GM23248 (cell line): ENCODE results near the gene EFS. TPM values are rescaled to one million over a fixed set of nuclear protein-coding genes. Genes with fewer than 3 reads are reported as not detected.

ENCODE experiments used
- DNase-seq: peaks from one replicate; pipeline ENCODE4 v3.0.0-alpha.2; 2015
- H2AFZ ChIP-seq: fragments of 200-600 bp; sonication (generic); 2 replicates; pipeline ENCODE4 v1.6.1; 2016; ENCODE audit warnings: antibody characterized with exemption
- H3F3A ChIP-seq: fragments of 200-600 bp; sonication (generic); 2 replicates; pipeline ENCODE4 v1.6.1; 2016; ENCODE audit warnings: mild to moderate bottlenecking, antibody characterized with exemption, mixed run types; ENCODE audit not compliant: insufficient read depth
- H3K27ac ChIP-seq: fragments of 200-600 bp; sonication (generic); 2 replicates; pipeline ENCODE4 v1.5.1; 2016; ENCODE audit warnings: mild to moderate bottlenecking
- H3K27me3 ChIP-seq: fragments of 200-600 bp; sonication (generic); replicated peaks from 2 replicates; pipeline ENCODE4 v1.6.1; 2016; ENCODE audit warnings: mild to moderate bottlenecking; ENCODE audit not compliant: insufficient read depth
- H3K36me3 ChIP-seq: fragments of 200-600 bp; sonication (generic); 2 replicates; pipeline ENCODE4 v1.6.1; 2016; ENCODE audit warnings: low read depth, mild to moderate bottlenecking
- H3K4me1 ChIP-seq: fragments of 200-600 bp; sonication (generic); 2 replicates; pipeline ENCODE4 v1.6.1; 2016; ENCODE audit warnings: mild to moderate bottlenecking; ENCODE audit not compliant: insufficient read depth
- H3K4me2 ChIP-seq: fragments of 200-600 bp; sonication (generic); one replicate; pipeline ENCODE4 v1.6.1; 2016; ENCODE audit warnings: mild to moderate bottlenecking; ENCODE audit not compliant: unreplicated experiment
- H3K4me3 ChIP-seq: fragments of 200-600 bp; sonication (generic); 2 replicates; pipeline ENCODE4 v1.5.1; 2016; ENCODE audit warnings: mild to moderate bottlenecking
- H3K79me2 ChIP-seq: fragments of 200-600 bp; sonication (generic); 2 replicates; pipeline ENCODE4 v1.6.1; 2016; ENCODE audit warnings: mild to moderate bottlenecking; ENCODE audit not compliant: insufficient read depth
- H3K9ac ChIP-seq: fragments of 200-600 bp; sonication (generic); 2 replicates; pipeline ENCODE4 v1.6.1; 2016; ENCODE audit warnings: mild to moderate bottlenecking
- H3K9me2 ChIP-seq: fragments of 200-600 bp; sonication (generic); 2 replicates; pipeline ENCODE4 v1.6.1; 2016; ENCODE audit warnings: mixed run types, mild to moderate bottlenecking, moderate library complexity; ENCODE audit not compliant: insufficient read depth
- H3K9me3 ChIP-seq: fragments of 200-600 bp; sonication (generic); one replicate; pipeline ENCODE4 v1.6.1; 2017; ENCODE audit warnings: low read depth
- H4K20me1 ChIP-seq: fragments of 200-600 bp; sonication (generic); 2 replicates; pipeline ENCODE4 v1.6.0; 2016; ENCODE audit not compliant: insufficient read depth
- EZH2 ChIP-seq: fragments of 200-600 bp; sonication (generic); IDR thresholded peaks from 2 replicates; pipeline ENCODE4 v1.6.1; 2018; ENCODE audit warnings: antibody characterized with exemption, mild to moderate bottlenecking; ENCODE audit not compliant: insufficient read depth, poor library complexity, severe bottlenecking
- EZH2phosphoT487 ChIP-seq: fragments of 200-600 bp; sonication (generic); IDR thresholded peaks from 2 replicates; pipeline ENCODE4 v1.6.1; 2018; ENCODE audit warnings: antibody characterized with exemption, moderate library complexity, mild to moderate bottlenecking, low read depth; ENCODE audit not compliant: insufficient read depth
- WGBS, 2 experiments: methylation state at CpG; one replicate each; pipeline ENCODE4 v1.1.6; 2015 to 2017; ENCODE audit warnings: low lambda C conversion rate in 2 of 2, low coverage in 1 of 2; ENCODE audit errors: missing lambda C conversion rate in 2 of 2; 5-methylcytosine and 5-hydroxymethylcytosine counted together
- in situ Hi-C: fragments of 300-500 bp; cut with MboI; formaldehyde crosslinking; loops from 2 replicates; pipeline ENCODE4 v1.15.0; 2020
- polyA plus RNA-seq: library from polyadenylated mRNA; unstranded; fragments of >200 nt; fragmentation: Nextera tagmentation; extraction: Ambion mirVana; gene quantifications from 2 replicates; pipeline ENCODE4 v1.2.1, GENCODE V29; 2016
- total RNA-seq: library from RNA; depleted of rRNA; stranded (reverse); fragments of >200 nt; shearing (Covaris generic); gene quantifications from 2 replicates; pipeline ENCODE4 v1.2.3, GENCODE V29; 2014

EFS gene
- total and polyA plus RNA-seq, 2 experiments from 2014 or later = 4.2 to 17.3 TPM

DNA sequence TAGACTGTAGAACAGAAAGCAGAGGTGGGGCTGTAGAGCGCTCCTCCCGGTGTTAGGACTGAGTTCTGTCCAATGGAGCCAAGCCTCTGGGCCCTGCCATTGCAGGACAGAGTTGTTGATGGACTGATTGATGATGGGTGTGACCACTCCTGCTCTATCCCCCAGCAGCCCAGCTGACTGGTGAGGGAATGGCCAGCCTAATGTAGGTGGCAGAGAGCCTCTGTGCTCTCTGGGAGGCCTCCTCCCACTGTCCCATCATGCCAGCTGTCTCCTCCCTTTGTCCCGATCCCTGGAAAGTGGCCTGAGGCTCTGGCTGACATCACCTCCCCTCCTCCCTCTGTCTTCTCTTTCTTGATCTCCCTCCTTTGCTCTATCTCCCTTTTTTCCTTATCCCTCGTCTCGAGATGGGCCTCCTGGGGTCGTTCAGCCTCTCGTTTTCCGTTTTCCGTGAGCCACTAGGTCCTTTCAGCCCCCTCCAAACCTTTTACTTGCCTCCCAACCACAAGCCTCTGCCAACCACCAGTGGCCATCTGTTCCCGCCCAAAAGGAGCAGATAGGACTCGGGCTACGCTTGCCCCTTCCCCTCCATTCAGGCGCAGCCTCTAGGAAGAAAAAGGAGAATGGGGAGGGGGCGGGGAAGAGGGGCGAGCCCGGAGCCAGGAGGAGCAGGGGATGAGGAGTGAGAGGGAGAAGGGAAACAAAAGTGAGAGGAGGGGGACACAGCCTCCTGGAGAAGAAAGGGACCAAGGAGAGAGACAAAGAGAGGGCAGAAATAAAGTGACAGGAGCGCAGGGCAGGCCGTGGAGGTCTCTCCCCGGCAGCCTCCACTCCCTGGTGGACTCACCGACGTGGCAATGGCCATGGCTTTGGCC lies 572 bp downstream of the EFS start:
- peak overlapping the region; percentile 95 for H3K9ac ChIP-seq

DNA sequence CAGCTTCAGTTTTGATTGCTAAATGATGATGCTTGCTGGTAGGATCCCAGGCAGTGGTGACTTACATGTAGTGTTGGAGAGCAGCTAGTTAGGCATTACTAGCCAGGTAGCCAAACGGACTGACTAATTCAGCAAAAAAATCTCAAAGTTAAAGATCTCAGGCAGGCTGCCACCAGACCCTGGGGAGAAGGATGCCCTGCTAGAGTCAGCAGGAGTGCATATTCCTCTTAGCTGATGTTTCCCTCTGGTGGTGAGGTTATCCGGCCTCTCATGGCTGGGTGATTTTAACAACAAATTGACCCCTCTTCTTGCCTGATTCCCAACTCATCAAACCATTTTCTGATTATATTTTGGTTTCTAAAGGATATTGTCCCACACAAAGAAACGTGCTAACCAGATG lies 2.8 kb downstream of the EFS start:
- DNase-seq = peak; percentile 86
- Histone ChIP-seq H3K4me1 (peaks cover 17% of the 10 kb centered on the region), H3K79me2 (peaks cover 34% of the 10 kb centered on the region), H3K27ac (peak overlapping the region; percentile 85), H3K9me3 (no peaks in the 10 kb centered on the region), H3K27me3 (no peaks in the 10 kb centered on the region), H3K36me3 (peaks cover 6% of the 10 kb centered on the region; the same call in 1 of the 2 replicates), H4K20me1 (no peaks in the 10 kb centered on the region), H3K4me2 (no peak overlapping the region), H3K4me3 (no peak overlapping the region), H2AFZ (no peak overlapping the region), H3K9me2 (no peaks in the 10 kb centered on the region), H3K9ac (peak overlapping the region; percentile 70), H3F3A (peaks cover 21% of the 10 kb centered on the region)
- in situ Hi-C loops = no loop called here
- TF ChIP-seq EZH2phosphoT487 (no peak), EZH2 (no peak)
- WGBS, 2 experiments = 15 to 26% methylated on average over 3 of the region's 3 CpGs

More for the DNA sequence above, 572 bp downstream of the EFS start:
- no peaks in the 10 kb centered on the region for H4K20me1 ChIP-seq
- in situ Hi-C loops = no loop called here
- peaks cover 34% of the 10 kb centered on the region for H3K79me2 ChIP-seq
- 3 to 4% methylated on average over 18 to 21 of the region's 21 CpGs for WGBS, 2 experiments
- no peak for TF ChIP-seq EZH2
- H3K27ac ChIP-seq = peak overlapping the region; percentile 79
- H2AFZ ChIP-seq = peak overlapping the region; percentile 76
- H3K27me3 ChIP-seq = no peaks in the 10 kb centered on the region
- peak overlapping the region; percentile 85 for H3K4me3 ChIP-seq
- no peaks in the 10 kb centered on the region for H3K9me3 ChIP-seq
- peaks cover 17% of the 10 kb centered on the region for H3K4me1 ChIP-seq
- no peaks in the 10 kb centered on the region for H3K36me3 ChIP-seq
- H3K4me2 ChIP-seq = peak overlapping the region; percentile 96
- peaks cover 21% of the 10 kb centered on the region for H3F3A ChIP-seq
- peak; percentile 71 for DNase-seq
- no peaks in the 10 kb centered on the region for H3K9me2 ChIP-seq

DNA sequence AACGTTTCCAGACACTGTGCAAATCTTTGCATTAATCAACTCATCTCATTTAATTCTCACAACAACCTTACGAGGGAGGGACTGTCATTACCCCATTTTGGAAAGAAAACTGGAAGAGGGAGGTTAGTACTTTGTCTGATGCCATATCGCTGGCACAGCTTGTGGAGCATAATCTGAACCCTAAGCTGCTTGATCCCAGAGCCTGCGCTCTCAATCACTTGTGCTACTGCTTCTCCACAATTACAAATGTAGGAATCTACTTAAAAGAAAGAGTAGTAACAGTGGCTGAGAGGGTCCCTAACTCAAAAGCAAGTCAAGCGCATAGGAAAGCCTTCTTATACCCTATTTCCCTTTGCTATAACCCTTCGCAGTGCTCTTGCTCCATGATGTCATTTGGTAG lies 3.2 kb downstream of the EFS start:
- H3K27me3 ChIP-seq = no peaks in the 10 kb centered on the region
- in situ Hi-C loops = no loop called here

DNA sequence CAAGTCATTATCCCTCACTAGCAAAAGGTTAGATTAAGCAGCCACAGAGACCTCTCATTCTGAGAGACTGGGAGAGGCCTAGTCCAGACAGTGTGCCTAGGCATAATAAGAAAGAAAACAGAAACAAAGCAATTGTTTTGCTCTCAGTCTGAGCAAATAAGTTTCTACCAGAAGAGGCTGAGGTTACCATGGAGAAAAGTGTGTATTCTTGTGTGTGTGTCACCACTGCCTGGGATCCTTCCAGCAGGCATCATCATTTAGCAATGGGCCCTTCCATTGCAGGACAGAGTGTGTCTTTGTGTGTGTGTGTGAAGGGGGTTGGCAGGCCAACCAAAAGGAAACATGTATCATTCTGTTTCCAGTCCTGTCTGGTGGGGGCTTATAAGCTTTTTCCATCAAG lies 3.7 kb downstream of the EFS start:
- in situ Hi-C loops = no loop called here
- Histone ChIP-seq H3K4me1 (peaks cover 17% of the 10 kb centered on the region), H3K4me2 (peak overlapping the region; percentile 19), H3K9me2 (no peaks in the 10 kb centered on the region), H2AFZ (no peak overlapping the region), H3K9me3 (no peaks in the 10 kb centered on the region), H3F3A (peaks cover 17% of the 10 kb centered on the region), H3K9ac (peak overlapping the region; percentile 79), H3K27ac (peak overlapping the region; percentile 85), H3K4me3 (no peak overlapping the region), H3K36me3 (peaks cover 6% of the 10 kb centered on the region; the same call in 1 of the 2 replicates), H3K27me3 (no peaks in the 10 kb centered on the region), H4K20me1 (no peaks in the 10 kb centered on the region), H3K79me2 (peaks cover 34% of the 10 kb centered on the region)
- peak; percentile 93 for DNase-seq
- TF ChIP-seq EZH2 = no peak
- TF ChIP-seq EZH2phosphoT487 = no peak

More for the DNA sequence above, 3.2 kb downstream of the EFS start:
- Histone ChIP-seq H3K4me1 (peaks cover 17% of the 10 kb centered on the region), H3K9me3 (no peaks in the 10 kb centered on the region), H3K4me3 (no peak overlapping the region), H2AFZ (no peak overlapping the region), H3K4me2 (peak overlapping the region; percentile 19), H3K9me2 (no peaks in the 10 kb centered on the region), H3K36me3 (peaks cover 6% of the 10 kb centered on the region; the same call in 1 of the 2 replicates), H3K27ac (peak overlapping the region; percentile 85), H4K20me1 (no peaks in the 10 kb centered on the region), H3F3A (peaks cover 17% of the 10 kb centered on the region), H3K79me2 (peaks cover 34% of the 10 kb centered on the region), H3K9ac (peak overlapping the region; percentile 70)
- WGBS, 2 experiments = 71 to 75% methylated on average over 6 of the region's 6 CpGs
- no peak for TF ChIP-seq EZH2
- peak; percentile 18 for DNase-seq
